Ovary (tissue), 3 donors: Measurements from ENCODE around the gene FAM13A.

ENCODE experiments used
- EP300 ChIP-seq: sonication (generic); formaldehyde crosslinking; IDR thresholded peaks from one replicate; pipeline ENCODE4 v1.6.1; 2017; ENCODE audit warnings: antibody characterized with exemption
- POLR2A ChIP-seq: fragments of 450-650 bp; IDR thresholded peaks from one replicate; pipeline ENCODE4 v1.6.1; 2017; ENCODE audit warnings: antibody characterized with exemption, mild to moderate bottlenecking, moderate library complexity
- TF ChIP-seq, protein P1 (sequence below), 3 donors: fragments of 450-650 bp in 2 of 3; fragments of 200-600 bp in 1 of 3; IDR thresholded peaks; one replicate each; pipeline versions ENCODE4 v1.5.1 to v1.8.0; 2016 to 2022; ENCODE audit warnings: antibody characterized with exemption in 3 of 3, mild to moderate bottlenecking in 1 of 3
- donor health status: DM: no; HTN: no; CAD: no.

DNA sequence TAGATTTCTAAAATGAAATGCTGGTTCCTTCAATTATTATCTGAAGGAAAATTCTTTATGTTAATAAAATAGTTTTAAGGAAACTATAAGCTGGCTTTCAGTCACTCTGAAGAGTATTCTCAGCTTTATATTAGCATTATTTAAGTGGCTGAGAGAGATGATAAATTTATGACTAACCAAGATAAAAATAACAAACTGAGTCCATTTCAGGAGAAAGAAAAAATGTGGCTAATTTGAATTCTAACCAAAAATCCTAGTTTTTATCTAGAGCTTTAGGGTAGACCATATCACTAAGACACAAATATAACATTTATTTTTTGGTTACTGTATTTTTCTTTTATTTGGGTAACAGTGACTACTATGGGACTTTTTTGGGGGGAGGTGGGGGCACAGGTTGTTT, 299.9 kb downstream of the FAM13A start:
- TF ChIP-seq POLR2A (no peak), EP300 (no peak)
- TF ChIP-seq, protein P1, sequence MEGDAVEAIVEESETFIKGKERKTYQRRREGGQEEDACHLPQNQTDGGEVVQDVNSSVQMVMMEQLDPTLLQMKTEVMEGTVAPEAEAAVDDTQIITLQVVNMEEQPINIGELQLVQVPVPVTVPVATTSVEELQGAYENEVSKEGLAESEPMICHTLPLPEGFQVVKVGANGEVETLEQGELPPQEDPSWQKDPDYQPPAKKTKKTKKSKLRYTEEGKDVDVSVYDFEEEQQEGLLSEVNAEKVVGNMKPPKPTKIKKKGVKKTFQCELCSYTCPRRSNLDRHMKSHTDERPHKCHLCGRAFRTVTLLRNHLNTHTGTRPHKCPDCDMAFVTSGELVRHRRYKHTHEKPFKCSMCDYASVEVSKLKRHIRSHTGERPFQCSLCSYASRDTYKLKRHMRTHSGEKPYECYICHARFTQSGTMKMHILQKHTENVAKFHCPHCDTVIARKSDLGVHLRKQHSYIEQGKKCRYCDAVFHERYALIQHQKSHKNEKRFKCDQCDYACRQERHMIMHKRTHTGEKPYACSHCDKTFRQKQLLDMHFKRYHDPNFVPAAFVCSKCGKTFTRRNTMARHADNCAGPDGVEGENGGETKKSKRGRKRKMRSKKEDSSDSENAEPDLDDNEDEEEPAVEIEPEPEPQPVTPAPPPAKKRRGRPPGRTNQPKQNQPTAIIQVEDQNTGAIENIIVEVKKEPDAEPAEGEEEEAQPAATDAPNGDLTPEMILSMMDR (IDR thresholded peaks at IDR 0.05): no peak
